Skin epidermis (tissue), 12 donors: ENCODE data around the gene CDK8.

ENCODE experiments used
- H3K27ac ChIP-seq, 21 experiments: fragments of 200-600 bp; sonication (generic) in 11 of 21; one replicate each; pipeline ENCODE4 v1.5.0; 2020; ENCODE audit warnings: mild to moderate bottlenecking in 3 of 21, inconsistent platforms in 2 of 21, moderate library complexity in 2 of 21
- H3K4me3 ChIP-seq, 7 experiments: fragments of 200-600 bp; sonication (generic) in 2 of 7; one replicate each; pipeline ENCODE4 v1.5.0; 2020; ENCODE audit warnings: inconsistent platforms in 2 of 7, mild to moderate bottlenecking in 2 of 7, moderate library complexity in 1 of 7

Gene CDK8

DNA sequence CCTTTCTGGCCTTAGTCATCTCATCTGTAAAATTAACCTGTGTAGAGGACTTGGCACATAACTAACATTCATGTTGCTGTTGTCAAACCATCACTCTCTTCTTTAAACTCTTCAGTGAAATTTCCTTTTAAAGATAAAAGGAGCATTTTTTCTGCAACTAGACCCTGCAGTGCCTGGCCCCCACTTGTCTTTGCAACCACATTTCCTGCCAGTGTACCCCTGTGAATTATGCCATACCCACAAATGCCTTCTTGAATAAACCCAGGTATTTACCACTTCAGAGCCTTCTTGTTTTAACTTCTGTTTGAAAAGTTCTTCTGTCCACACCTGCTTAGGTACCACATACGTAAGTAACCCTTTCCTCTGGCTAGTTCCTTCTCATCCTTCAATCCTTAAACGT is 118.8 kb downstream of the CDK8 start:
- Histone ChIP-seq H3K27ac (no peak overlapping the region), H3K4me3 (no peak overlapping the region)

DNA sequence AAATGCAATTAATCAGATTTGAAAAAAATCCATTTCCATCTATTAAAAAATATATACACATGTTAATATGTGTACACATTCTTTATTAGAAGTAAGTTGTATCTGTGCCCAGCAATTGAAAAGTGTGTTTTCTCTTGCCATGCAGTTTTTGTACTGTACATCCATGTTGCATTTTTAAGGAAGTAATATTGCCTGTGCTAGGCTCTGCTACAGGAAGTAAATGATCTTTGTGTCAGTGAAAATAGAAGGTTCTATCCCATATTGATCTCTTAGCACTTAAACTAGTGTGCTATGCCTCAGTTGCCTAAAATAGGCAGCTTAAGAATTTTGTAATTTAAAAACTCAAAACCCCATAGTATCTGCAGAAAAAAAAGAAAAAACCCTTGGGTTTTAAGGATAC is 122.5 kb downstream of the CDK8 start:
- no peak overlapping the region for H3K27ac ChIP-seq
- no peak overlapping the region for H3K4me3 ChIP-seq

DNA sequence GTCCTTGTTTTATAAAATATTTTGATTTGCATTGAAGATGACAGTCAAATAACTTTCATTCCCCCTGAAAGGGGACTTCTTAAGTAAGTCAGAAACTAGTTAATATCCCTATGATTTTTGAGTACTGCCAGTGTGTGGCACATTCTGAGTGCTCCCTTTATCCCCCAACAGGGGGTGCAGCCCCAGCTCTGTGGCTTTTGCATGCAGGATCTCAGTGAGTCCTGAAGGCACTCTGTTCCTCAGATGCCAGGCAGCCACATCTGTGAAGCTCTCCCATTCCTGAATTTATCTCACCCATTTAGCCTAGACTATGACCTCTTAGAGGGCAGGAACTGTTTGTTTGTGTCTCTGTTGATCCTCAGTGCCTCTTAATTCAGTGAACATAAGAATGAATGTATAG is 123.1 kb downstream of the CDK8 start:
- H3K27ac ChIP-seq = no peak overlapping the region
- H3K4me3 ChIP-seq = no peak overlapping the region

DNA sequence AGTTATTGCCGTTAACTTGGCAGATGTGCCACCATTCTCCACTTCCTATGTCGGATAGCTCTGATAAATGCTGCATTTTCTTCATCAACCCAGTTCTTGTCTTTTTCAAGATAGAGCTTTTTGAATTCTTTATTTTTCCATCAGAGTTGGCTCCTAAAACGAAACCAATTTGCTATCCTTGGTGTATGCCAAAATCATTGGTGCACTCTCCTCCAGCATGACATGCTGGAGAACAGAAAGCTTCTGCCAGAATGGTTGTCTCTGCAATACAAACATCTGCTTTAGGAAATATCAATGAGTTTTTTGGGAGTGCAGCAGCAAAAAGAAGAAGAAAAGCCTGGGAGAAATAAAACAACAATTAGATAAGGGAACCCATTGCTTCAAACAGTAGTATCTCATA is 124.2 kb downstream of the CDK8 start:
- Histone ChIP-seq H3K4me3 (no peak overlapping the region), H3K27ac (no peak overlapping the region)

DNA sequence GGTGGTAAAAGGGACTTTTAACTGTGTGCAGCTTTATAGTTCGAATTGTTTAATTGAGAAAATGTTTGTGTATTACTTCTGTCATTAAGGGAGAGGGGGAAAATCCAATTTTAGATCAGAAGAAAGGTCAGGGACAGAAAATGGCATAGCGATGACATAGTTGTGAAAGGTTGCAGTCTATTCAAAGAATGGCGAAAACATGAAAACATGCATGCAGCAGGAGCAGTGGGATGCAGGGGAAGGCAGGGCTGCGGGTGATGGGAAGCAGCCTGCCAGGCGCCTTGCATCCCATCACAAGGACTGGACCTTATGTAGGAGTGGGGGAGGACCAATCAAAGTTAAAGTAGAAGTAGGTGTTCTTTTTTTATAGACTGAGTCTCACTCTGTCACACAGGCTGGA is 125.9 kb downstream of the CDK8 start:
- no peak overlapping the region for H3K4me3 ChIP-seq

DNA sequence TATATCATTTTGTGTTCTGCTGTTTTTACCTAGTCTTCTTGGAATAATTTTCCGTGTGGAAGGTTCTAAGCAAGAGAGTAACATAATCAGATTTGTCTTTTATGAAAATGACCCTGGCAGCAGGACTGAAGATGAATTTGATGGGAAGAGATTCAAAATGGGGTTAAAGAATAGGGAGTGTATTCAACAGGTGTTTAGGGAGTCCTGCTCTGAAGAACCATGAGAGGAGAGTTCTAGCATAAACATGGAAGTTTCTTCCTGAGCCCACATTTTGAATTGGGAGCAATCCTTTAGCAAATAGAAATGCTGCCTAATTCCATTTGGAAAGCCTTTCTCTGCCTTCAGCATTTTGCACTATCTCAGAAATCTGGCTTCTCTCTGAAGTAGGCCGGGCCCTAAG is 127.0 kb downstream of the CDK8 start:
- Histone ChIP-seq H3K27ac (no peak overlapping the region), H3K4me3 (no peak overlapping the region)

More for the DNA sequence above, 125.9 kb downstream of the CDK8 start:
- no peak overlapping the region for H3K27ac ChIP-seq

DNA sequence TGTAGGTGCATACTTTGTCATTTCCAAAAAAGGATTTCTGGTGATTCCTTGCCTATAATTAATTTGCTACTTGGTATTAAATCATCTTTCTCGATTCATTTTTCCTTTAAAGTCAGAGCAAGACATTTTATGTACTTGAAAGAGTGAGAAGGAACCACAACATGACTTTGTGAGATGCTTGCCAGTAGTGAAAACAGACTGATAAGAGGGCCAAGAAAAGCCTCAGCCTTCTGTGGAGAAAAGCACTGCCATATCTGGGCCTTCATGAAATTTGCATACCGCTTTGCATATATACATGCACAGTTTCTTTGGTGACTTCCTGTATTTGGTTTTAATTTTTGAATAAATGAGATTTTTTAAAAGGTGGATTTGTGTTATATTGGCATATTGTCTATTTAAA is 128.4 kb downstream of the CDK8 start:
- Histone ChIP-seq H3K27ac (no peak overlapping the region), H3K4me3 (no peak overlapping the region)

DNA sequence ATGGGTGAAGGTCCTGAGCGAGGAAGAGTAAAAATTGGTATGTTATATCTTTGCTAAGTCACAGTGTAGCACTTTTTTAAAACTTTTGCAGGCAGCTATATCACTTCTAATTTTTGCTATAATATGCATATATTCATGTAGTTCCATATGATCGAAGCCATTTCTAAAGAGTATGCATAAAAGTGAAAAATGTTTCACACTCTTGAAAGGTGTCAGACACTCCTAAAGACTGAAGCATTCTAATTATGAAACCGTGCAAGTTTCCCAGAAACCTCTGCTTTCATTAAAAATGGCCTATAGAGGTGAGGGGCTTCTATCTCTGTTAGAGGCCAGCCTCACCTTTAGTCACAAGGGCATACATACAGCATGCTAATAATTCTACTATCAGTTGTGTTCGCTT is 128.9 kb downstream of the CDK8 start:
- H3K27ac ChIP-seq = no peak overlapping the region
- H3K4me3 ChIP-seq = no peak overlapping the region

DNA sequence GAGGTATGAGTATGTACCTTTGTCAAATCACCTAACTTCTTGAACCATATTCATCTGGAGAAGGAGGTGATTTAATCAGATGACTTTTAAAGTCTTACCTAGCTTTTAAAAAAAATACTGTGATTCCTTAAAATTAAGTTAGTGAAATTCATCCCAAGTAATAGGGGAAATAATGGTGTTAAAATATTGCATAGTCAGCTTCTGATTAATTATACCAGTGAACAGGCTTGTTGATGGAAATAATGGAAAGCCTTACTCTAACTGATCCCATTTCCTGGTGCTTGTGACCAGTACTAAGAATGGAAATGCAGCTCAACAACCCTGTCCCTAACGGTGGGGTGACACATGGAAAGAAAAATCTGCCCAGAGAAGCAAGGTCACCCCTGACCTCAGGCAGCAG is 130.7 kb downstream of the CDK8 start:
- no peak overlapping the region for H3K27ac ChIP-seq
- H3K4me3 ChIP-seq = no peak overlapping the region

DNA sequence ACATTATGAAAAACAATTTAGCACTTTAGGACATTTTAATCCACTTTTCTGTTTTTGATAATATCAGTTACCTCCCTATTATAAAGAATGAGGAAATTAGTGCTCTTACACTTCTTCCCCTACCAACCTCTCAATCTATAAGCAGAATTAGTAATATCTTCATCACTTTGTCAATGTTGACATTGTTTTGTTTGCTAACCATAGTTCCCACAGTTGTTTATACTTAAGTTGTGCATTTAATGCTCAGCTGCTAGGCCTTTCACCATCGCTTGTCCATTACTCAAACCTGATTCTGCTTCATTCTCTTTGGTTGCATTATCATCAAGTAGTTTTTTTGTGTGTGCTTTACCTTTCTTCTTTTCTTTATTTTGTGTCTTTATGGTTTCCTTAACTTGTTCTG is 132.1 kb downstream of the CDK8 start:
- Histone ChIP-seq H3K4me3 (no peak overlapping the region), H3K27ac (no peak overlapping the region)

DNA sequence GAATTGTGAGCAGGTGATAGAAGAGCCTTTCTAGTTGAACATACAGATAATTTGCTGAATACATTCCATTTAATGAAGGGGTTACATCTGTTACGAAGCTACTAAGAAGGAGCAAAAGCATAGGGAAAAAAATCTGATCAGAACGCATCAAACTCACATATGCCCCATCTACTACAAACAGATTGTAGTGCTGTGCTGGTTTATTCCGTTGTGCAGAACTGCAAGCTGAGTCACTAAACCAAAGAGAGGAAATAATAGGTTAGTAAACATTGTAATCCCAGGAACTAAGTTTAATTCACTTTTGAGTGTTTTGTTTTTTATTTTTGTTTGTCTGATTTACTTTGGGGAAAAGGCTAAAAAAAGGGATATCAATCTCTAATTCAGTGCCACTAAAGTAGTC is 136.3 kb downstream of the CDK8 start:
- Histone ChIP-seq H3K27ac (no peak overlapping the region), H3K4me3 (no peak overlapping the region)

DNA sequence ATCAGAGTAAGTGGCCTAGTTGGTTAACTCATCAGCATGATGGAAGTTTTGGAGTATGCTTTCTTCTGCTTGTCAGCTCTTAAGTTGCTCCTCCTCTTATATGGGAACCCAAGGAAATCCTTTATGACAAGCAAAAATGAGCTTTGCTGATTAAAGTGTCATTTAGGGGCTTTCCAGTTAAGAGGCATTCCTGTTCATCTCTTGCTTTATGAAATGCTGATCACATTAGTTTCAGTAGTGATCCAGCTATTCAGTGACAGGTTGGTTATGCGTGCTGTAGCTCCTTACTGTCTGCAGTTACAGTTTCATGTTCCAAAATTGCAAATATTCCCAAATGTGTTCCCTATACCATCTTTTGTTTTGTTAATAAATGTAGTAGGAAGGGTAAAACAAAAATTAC is 146.6 kb downstream of the CDK8 start:
- Histone ChIP-seq H3K27ac (no peak overlapping the region), H3K4me3 (no peak overlapping the region)

DNA sequence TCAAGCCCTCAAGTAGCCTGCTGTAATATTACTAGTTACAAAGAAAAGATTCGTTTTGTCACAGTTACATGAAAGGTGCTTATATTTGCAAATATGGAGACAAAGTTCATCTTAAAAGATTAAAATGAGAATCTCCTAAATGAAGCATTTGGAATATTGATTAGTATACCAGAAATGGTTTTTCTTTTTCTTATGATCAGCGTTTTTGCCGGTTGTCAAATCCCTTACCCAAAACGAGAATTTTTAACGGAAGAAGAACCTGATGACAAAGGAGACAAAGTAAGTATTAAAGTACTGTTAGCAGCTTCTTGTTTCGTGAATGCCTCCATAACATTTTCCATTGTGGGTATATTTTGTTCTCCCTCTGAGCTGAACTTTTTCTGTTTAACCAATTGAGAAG is 147.1 kb downstream of the CDK8 start:
- no peak overlapping the region for H3K27ac ChIP-seq
- H3K4me3 ChIP-seq = no peak overlapping the region

DNA sequence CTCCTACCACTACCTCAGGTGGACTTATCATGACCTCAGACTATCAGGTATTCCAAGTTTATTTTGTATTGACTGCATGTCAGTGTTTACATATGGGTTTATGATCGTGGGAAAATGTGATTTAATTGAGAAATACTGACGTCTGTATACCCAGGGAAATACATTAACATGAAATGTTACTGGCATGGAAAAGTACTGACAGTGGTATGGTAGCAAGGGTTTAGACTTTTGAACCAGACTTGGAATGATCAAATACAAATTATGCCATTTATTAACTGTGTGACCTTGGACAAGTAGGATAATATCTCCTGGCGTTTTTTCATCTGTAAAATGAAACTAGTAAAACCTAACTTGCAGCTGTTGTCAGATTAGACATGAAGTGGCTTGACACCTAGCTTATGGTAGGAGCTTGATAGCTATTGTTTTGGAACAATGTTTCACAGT is 147.7 kb downstream of the CDK8 start:
- H3K27ac ChIP-seq = no peak overlapping the region

DNA sequence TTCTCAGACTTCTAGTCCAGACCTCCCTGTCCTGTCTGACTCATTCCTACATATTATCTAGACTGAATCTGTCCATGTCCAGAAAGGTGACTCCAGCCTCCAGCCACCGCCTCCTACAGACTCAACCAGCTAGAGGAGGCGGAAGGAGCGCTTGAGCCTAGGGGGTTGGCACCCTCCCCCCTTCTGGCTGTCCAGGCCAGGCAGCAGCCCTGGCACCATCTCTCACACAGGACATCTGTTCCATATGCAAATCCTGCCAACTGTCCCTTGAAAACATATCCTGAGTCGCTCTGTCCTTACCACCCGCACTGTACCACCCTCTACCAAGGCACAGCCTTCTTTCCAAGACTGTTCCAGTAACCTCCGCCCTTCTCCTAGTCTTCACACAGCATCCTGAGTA is 152.9 kb downstream of the CDK8 start:
- Histone ChIP-seq H3K27ac (no peak overlapping the region), H3K4me3 (no peak overlapping the region)

More for the DNA sequence above, 147.7 kb downstream of the CDK8 start:
- H3K4me3 ChIP-seq = no peak overlapping the region

DNA sequence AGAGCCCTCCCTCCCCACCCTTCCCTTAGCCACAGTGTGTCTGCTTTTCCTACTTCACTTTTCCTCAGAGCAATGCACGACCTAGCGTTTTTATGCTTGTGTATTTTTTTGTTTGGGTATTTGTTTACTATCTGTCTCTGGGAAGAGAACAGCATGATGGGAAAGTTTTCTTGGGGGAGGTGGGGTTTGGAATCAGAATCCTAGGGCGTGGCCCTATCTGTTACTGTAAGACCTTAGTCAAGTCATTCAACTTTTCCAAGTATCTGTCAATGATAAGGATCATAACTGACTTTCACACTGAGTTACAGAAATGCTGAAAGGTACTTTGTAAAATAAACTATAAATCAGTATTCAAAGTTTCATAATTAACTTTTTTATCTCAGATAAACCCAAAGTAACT is 157.3 kb downstream of the CDK8 start:
- Histone ChIP-seq H3K4me3 (no peak overlapping the region), H3K27ac (no peak overlapping the region)

DNA sequence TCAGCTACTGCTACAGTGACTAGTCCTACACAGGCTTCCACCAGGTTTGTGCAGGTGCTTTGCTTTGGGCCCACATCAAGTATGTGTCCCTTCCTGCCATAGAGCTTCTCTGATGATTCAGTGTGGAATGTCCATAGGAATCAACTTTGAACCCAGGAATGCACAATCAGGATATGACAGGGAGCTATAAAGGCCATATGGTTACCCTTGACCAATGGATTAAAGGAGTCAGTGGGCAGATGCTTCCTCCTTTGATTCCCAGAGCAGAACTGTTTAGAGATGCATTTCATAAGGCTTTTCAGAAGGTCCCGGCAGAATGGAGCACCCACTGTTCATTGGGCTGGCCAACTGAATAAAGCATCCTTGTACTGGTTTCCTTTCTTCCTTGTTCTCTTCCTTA is 158.3 kb downstream of the CDK8 start:
- Histone ChIP-seq H3K4me3 (no peak overlapping the region), H3K27ac (no peak overlapping the region)

DNA sequence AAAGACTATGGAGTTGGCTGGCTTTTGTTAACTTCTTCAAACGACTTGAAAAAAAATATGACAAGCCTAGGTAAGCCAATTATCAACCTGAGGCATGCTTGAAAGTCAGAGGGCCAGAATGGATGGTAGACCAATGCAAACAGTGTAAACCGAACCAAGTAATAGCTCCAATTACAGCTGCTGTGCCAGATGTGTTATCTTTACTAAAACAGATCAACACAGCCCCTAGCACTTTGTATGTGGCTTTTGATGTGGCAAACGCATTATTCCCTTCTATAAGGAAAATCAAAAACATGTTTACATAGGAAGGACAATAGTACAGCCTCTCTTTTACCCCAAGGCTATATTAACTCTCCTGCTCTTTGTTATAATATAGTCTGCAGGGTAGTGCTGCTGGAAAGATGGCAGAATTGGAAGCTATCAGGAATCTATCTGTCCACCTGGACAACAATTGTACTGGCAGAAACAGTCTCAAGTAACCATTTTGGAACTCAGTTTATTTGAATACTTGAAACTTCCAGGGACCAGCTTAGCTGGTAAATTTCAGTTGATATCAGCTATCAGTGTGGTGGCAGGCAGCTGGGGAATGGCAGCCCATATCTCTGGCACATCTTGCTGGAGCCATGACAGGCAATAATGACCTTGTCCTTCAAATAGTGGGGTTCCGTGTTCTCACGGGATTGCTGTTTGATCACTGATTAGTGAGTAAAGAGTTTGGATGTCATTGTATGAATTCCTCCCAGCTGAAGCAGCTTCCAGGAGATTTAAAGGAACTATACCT is 159.2 kb downstream of the CDK8 start:
- no peak overlapping the region for H3K27ac ChIP-seq

DNA sequence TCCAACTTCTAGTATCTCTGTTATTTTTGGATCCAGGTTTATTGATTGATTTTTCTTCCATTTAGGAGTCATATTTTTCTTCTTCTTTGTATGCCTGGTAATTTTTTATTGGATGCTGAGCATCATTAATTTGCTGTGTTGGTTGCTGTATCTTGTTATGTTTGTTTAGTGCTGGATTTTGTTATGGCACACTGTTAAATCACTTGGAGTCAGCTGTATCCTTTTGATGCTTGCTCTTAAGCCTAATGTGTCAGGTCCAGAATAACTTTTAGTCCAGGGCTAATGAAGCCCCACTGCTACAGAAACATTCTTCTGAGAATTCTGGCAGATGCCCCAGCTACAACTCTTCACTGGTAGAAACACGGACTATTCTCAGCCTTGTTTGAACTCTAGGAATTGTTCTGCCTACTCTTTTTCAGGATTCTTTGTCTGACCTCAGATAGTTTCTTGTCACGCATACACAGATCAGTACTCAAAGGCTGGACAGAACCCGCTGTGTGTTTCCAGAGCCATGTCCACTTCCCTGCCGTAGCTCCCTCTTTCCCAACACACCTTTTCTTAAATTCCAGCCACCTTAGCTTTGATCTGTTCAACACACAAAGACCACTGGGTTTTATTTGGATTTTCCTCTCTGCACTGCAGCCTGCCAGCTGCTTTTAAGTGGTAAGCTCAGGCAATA is 166.5 kb downstream of the CDK8 start:
- H3K4me3 ChIP-seq = no peak overlapping the region
- no peak overlapping the region for H3K27ac ChIP-seq

More for the DNA sequence above, 159.2 kb downstream of the CDK8 start:
- H3K4me3 ChIP-seq = no peak overlapping the region

DNA sequence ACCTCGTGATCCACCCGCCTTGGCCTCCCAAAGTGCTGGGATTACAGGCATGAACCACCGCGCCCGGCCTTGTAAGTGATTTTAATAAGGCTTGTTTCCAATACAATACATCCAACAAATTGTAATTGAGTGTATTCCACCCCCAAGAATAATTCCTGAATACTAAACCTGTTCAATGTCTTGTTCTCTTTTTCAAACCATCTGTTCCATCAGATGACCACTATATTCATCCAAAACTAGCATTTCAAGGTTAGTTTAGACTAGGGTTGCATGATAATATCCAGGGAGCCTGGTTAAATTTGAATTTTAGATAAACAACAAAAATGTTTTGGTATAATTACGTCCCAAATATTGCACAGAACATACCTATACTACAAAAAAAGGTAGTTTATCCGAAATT is 168.1 kb downstream of the CDK8 start:
- Histone ChIP-seq H3K27ac (no peak overlapping the region), H3K4me3 (no peak overlapping the region)

DNA sequence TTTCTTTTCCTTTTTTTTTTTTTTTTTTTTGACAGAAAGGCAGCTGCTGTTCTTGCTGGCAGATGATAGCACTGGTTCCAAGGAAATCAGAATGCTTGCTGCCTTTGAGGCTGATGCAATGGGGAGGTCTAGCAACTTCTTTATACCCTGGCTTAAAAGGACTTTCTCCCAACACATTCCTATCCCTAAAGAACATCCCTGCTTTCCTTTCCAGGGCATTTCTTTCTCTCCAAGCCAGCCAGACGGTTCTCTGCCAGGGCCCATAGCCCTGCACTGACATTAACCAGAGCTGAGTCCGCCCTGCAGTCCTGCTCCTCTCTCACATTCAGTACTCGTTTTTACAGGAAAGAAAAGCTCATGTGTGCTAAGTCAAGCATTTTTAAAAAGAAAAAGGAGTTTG is 169.7 kb downstream of the CDK8 start:
- Histone ChIP-seq H3K4me3 (no peak overlapping the region), H3K27ac (no peak overlapping the region)

DNA sequence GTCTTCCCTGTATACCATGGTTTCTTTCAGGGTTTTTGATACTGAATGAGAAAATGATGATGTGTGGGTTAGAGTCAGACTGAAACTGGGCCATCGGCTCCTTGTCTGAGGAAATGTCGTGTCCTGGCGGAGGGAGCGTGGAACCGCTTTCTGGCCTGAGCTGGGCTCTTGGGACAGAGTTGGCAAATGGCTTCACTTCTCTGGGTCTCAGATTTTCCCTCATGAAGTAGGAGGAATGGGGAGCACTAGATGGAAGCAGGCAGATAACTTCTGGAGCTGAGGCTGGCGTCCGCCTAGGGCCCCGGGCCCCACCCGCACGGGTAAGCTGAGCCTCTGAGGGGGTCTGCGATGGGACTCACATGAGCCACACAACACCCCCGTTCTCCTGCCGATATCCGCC is 170.3 kb downstream of the CDK8 start:
- Histone ChIP-seq H3K4me3 (no peak overlapping the region), H3K27ac (peak overlapping the region in 1 of 21 experiments; percentile 18)
